GM12878 (cell line): ENCODE measurements around the gene NKAIN4. TPM values are rescaled to one million over a fixed set of nuclear protein-coding genes. Genes with fewer than 3 reads are reported as not detected.

Source experiments
- ATAC-seq: fragments of 200-7000 bp; cut with Tn5 transposase; 3 replicates; pipeline ENCODE4 v1.9.1; 2020; ENCODE audit warnings: mild to moderate bottlenecking, moderate library complexity
- BruUV-seq: library from RNA; stranded (reverse); fragments of 400-500 nt; replicated peaks from 2 replicates; lab custom pipeline; 2021; lab: Mats Ljungman, UMichigan
- CTCF ChIA-PET: fragments of 300-600 bp; sonication (Branson Sonifier 250); formaldehyde crosslinking; extraction: SDS; loops from one replicate; lab custom pipeline; 2021; ENCODE audit warnings: inconsistent platforms; lab: Yijun Ruan, JAX
- POLR2A ChIA-PET: fragments of 350-600 bp; formaldehyde crosslinking; extraction: SDS; loops from one replicate; lab custom pipeline; 2021; ENCODE audit warnings: inconsistent platforms; lab: Charles Lee
- RAD21 ChIA-PET: fragments of 300-600 bp; sonication (Branson Sonifier 250); formaldehyde crosslinking; loops from one replicate; lab custom pipeline; 2023; ENCODE audit warnings: antibody characterized with exemption; ENCODE audit not compliant: unreplicated experiment; lab: Charles Lee
- SMC1A ChIA-PET: fragments of 300-600 bp; sonication (Branson Sonifier 250); formaldehyde crosslinking; loops from one replicate; lab custom pipeline; 2023; ENCODE audit not compliant: unreplicated experiment, uncharacterized antibody; lab: Charles Lee
- DNase-seq: peaks from one replicate; pipeline ENCODE4 v3.0.0-alpha.2; 2011; ENCODE audit warnings: low read depth, low spot score
- FAIRE-seq: peaks from 3 replicates; lab custom pipeline; 2011; peaks lifted over from hg19 to GRCh38; lab: Jason Lieb, UNC
- H2AFZ ChIP-seq: 2 replicates; pipeline ENCODE4 v1.6.0; 2011; ENCODE audit warnings: low read depth, low read length, control low read depth; ENCODE audit not compliant: control insufficient read depth
- H3K27ac ChIP-seq: 2 replicates; pipeline ENCODE4 v1.5.1; 2011; ENCODE audit warnings: control low read depth; ENCODE audit not compliant: control insufficient read depth, insufficient read depth
- H3K27me3 ChIP-seq, 2 experiments: replicated peaks in 1 of 2; 2 replicates each; pipeline versions ENCODE4 v1.6.0 to v1.6.1; 2011; ENCODE audit warnings: low read length in 1 of 2; ENCODE audit not compliant: control insufficient read depth in 2 of 2, insufficient read depth in 2 of 2
- H3K36me3 ChIP-seq, 2 experiments: 2 replicates each; pipeline ENCODE4 v1.5.1; 2011; ENCODE audit warnings: low read length in 1 of 2; ENCODE audit not compliant: control insufficient read depth in 2 of 2, insufficient read depth in 2 of 2
- H3K4me1 ChIP-seq: 2 replicates; pipeline ENCODE4 v1.6.1; 2011; ENCODE audit warnings: mild to moderate bottlenecking, low read length, moderate library complexity, mixed read lengths; ENCODE audit not compliant: control insufficient read depth, insufficient read depth
- H3K4me2 ChIP-seq: 2 replicates; pipeline ENCODE4 v1.6.0; 2011; ENCODE audit warnings: control low read depth; ENCODE audit not compliant: control insufficient read depth, insufficient read depth
- H3K4me3 ChIP-seq: fragments of 200-600 bp; sonication (generic); 2 replicates; pipeline ENCODE4 v1.5.1; 2016
- H3K79me2 ChIP-seq: 2 replicates; pipeline ENCODE4 v1.6.0; 2011; ENCODE audit warnings: low read length; ENCODE audit not compliant: control insufficient read depth, insufficient read depth
- H3K9ac ChIP-seq: 2 replicates; pipeline ENCODE4 v1.8.0; 2011; ENCODE audit warnings: low read length, control low read depth, mixed read lengths; ENCODE audit not compliant: control insufficient read depth, insufficient read depth
- H3K9me3 ChIP-seq: replicated peaks from 3 replicates; pipeline ENCODE4 v1.5.1; 2011; ENCODE audit warnings: mild to moderate bottlenecking, low read length; ENCODE audit not compliant: control insufficient read depth, insufficient read depth
- H4K20me1 ChIP-seq: 2 replicates; pipeline ENCODE4 v1.6.0; 2011; ENCODE audit not compliant: control insufficient read depth, insufficient read depth
- MTA2 ChIP-seq: fragments of 450-650 bp; IDR thresholded peaks from 2 replicates; pipeline ENCODE4 v1.6.1; 2016; ENCODE audit warnings: low read depth, mild to moderate bottlenecking, moderate library complexity
- RAD51 ChIP-seq: fragments of 450-650 bp; IDR thresholded peaks from 2 replicates; pipeline ENCODE4 v1.6.1; 2016; ENCODE audit warnings: moderate library complexity, mild to moderate bottlenecking, inconsistent platforms
- SREBF1 ChIP-seq: IDR thresholded peaks from 2 replicates; pipeline ENCODE4 v1.6.1; 2012; ENCODE audit warnings: mild to moderate bottlenecking, low read length
- STAT1 ChIP-seq: fragments of 450-650 bp; conservative IDR thresholded peaks from 2 replicates; pipeline ENCODE4 v1.6.1; 2014; ENCODE audit warnings: antibody characterized with exemption, mild to moderate bottlenecking
- WGBS: methylation state at CpG from one replicate; pipeline ENCODE4 v1.1.6; 2016; ENCODE audit warnings: low lambda C conversion rate; ENCODE audit not compliant: insufficient replicate concordance, insufficient coverage; ENCODE audit errors: missing lambda C conversion rate; 5-methylcytosine and 5-hydroxymethylcytosine counted together
- in situ Hi-C: fragments of 300-500 bp; cut with MboI; formaldehyde crosslinking; loops from 9 replicates; pipeline ENCODE4 v1.14.3; 2018; ENCODE audit warnings: mixed read lengths
- intact Hi-C: fragments of 100-400 bp; cut with micrococcal nuclease; formaldehyde crosslinking; loops from one replicate; pipeline ENCODE4 v1.14.2; 2022; ENCODE audit not compliant: unreplicated experiment
- polyA plus RNA-seq, 11 experiments: library from polyadenylated mRNA; depleted of rRNA in 4 of 11; unstranded in 6 of 11; stranded (reverse) in 5 of 11; fragments of >200 nt; fragmentation: Nextera tagmentation in 4 of 11; fragmentation: Illumina TruSeq in 1 of 11; extraction: Ambion mirVana in 4 of 11; extraction: Trizol in 1 of 11; gene quantifications; 1 replicate in 1 of 11; 2 replicates in 10 of 11; pipeline versions ENCODE4 v1.2.1 to v1.2.3, GENCODE V29; 2011 to 2016; ENCODE audit warnings: inconsistent platforms in 2 of 11, missing spikeins in 2 of 11, low read depth in 1 of 11
- total RNA-seq, 4 experiments: library from RNA; depleted of rRNA in 3 of 4; stranded (reverse); fragments of >200 nt in 3 of 4; fragmentation: Illumina TruSeq in 1 of 4; extraction: Trizol in 1 of 4; gene quantifications; 2 replicates each; pipeline versions ENCODE4 v1.2.1 to v1.2.3, GENCODE V29; 2013 to 2021
- TF ChIP-seq, protein P1 (sequence below): fragments of 450-650 bp; formaldehyde crosslinking; IDR thresholded peaks from 2 replicates; pipeline ENCODE4 v1.4.0; 2020; ENCODE audit warnings: mild to moderate bottlenecking, moderate library complexity

The NKAIN4 gene
- total and polyA plus RNA-seq, 10 of the 15 experiments (the other 5 are each of a cell fraction or from before 2014, with no cell fraction given): 0.11 TPM; not detected in 9

- ATAC-seq (no peak), DNase-seq (no peak), FAIRE-seq (no peak)
- TF ChIP-seq RAD51: no peak
- TF ChIP-seq STAT1: no peak
- TF ChIP-seq SREBF1: no peak
- TF ChIP-seq, protein P1, sequence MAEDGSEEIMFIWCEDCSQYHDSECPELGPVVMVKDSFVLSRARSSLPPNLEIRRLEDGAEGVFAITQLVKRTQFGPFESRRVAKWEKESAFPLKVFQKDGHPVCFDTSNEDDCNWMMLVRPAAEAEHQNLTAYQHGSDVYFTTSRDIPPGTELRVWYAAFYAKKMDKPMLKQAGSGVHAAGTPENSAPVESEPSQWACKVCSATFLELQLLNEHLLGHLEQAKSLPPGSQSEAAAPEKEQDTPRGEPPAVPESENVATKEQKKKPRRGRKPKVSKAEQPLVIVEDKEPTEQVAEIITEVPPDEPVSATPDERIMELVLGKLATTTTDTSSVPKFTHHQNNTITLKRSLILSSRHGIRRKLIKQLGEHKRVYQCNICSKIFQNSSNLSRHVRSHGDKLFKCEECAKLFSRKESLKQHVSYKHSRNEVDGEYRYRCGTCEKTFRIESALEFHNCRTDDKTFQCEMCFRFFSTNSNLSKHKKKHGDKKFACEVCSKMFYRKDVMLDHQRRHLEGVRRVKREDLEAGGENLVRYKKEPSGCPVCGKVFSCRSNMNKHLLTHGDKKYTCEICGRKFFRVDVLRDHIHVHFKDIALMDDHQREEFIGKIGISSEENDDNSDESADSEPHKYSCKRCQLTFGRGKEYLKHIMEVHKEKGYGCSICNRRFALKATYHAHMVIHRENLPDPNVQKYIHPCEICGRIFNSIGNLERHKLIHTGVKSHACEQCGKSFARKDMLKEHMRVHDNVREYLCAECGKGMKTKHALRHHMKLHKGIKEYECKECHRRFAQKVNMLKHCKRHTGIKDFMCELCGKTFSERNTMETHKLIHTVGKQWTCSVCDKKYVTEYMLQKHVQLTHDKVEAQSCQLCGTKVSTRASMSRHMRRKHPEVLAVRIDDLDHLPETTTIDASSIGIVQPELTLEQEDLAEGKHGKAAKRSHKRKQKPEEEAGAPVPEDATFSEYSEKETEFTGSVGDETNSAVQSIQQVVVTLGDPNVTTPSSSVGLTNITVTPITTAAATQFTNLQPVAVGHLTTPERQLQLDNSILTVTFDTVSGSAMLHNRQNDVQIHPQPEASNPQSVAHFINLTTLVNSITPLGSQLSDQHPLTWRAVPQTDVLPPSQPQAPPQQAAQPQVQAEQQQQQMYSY (CRISPR knock-in tag): no peak
- no peak for TF ChIP-seq MTA2
- POLR2A ChIA-PET: no interaction called here
- H4K20me1 ChIP-seq: no peaks in the 10 kb centered on the region
- H3K4me2 ChIP-seq: no peak within 1 kb of the TSS
- SMC1A ChIA-PET: no interaction called here
- WGBS: 0% methylated on average over 3 of the region's 7 CpGs
- RAD21 ChIA-PET: no interaction called here
- in situ Hi-C loops: no loop called here
- no peak within 1 kb of the TSS for H3K9ac ChIP-seq
- no peaks in the 10 kb centered on the region; a peak in 1 of 4 replicates for H3K27me3 ChIP-seq
- intact Hi-C loops: no loop called here
- BruUV-seq: no TSS peak
- no peaks in the 10 kb centered on the region for H3K79me2 ChIP-seq
- no peaks in the 10 kb centered on the region for H3K4me1 ChIP-seq
- no peaks in the 10 kb centered on the region for H3K9me3 ChIP-seq
- H3K27ac ChIP-seq: no peak within 1 kb of the TSS
- no peak within 1 kb of the TSS for H2AFZ ChIP-seq
- peaks cover 0 to 4% of the 10 kb centered on the region in 2 experiments; a peak in 2 of 4 replicates for H3K36me3 ChIP-seq
- CTCF ChIA-PET: interaction anchor here (3.1 kb wide), 1 partner anchor 69 kb away, joined by 19 read pairs; no protein-coding TSS in a partner anchor
- no peak within 1 kb of the TSS for H3K4me3 ChIP-seq
Measured at GRCh38 chr20:63292904-63293303, 38.6 kb upstream of the NKAIN4 start, which contains the start of gene COL20A1. Gene COL20A1 (plus strand): TSS chr20:63293186. CDS start chr20:63295108, 1,922 bp downstream.
